HG02981 (cell line): ENCODE data around the gene FAM171A1.
"Not testable (repeated sequence)": the region's sequence is repeated elsewhere in the genome, so short reads cannot be mapped to it uniquely, and the experiment has no call there.

ENCODE experiments used
- ATAC-seq: cut with Tn5 transposase; IDR thresholded peaks from one replicate; pipeline ENCODE4 v1.9.1; 2021; ENCODE audit warnings: mild to moderate bottlenecking, moderate library complexity; ENCODE audit not compliant: unreplicated experiment

FAM171A1 gene

DNA sequence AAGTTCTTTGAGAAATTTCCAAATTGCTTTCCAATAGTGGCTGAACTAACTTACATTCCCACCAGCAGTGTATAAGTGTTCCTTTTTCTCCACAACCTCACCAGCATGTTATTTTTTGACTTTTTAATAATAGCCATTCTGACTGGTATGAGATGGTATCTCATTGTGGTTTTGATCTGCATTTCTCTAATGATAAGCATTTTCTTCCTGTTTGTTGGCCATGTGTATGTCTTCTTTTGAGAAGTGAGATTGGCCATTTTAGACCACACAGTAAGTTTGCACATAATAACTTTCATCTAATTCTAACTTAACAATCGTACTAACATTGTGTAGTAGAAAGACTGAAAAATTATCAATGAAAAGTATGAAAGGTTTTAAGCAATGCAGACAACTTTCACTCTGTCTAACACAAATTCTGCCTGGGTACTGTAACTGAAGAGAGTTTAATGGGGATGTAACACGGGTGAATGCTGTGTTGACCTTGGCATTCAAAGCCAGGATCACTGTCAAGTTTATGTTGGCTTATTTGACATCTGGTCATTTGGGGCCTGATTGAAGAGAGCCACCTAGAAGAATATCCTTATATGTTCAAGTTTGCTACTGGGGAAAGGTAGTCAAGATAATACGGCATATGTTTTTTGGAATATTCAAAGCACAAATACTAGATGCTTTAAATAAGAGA, 50.4 kb downstream of the FAM171A1 start:
- ATAC-seq, result no peak

DNA sequence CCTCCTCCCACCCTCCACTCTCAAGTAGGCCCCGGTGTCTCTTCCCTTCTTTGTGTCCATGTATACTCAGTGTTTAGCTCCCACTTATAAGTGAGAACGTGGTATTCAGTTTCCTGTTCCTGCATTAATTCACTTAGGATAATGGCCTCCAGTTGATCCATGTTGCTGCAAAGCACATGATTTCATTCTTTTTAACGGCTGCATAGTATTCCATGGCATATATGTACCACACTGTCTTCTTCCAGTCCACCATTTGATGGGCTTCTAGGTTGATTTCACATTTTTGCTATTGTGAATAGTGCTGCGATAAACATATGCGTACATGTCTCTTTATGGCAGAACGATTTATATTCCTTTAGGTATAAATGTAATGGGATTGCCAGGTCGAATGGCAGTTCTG, 51.0 kb downstream of the FAM171A1 start:
- ATAC-seq, result no peak

DNA sequence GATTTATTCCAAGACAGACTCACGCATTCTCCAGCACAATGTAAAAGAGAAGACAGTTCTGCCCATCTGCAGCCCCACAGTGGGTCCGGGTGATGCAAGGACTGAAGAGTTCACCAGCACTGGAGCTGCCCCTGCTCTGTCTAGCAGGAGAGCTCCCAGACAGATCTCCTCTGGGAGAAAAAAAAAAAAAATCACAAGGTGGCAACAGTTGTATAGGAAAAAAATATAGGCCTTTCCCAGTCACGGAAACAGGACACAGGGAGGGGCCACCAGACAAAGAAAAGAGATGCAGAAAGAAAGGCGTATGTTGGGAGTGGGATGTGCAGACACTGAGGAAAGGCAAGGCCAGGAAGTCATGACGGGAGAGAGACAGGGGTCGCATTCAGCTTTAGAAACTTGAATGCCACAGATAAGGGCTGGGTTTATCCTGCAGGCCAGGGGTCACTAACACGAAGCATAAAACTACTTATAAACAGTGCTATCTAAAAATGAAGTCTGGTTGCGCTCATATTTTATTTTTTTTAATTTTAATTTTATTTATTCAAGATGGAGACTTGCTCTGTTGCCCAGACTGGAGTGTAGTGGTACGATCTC, 54.1 kb downstream of the FAM171A1 start:
- ATAC-seq, result no peak

DNA sequence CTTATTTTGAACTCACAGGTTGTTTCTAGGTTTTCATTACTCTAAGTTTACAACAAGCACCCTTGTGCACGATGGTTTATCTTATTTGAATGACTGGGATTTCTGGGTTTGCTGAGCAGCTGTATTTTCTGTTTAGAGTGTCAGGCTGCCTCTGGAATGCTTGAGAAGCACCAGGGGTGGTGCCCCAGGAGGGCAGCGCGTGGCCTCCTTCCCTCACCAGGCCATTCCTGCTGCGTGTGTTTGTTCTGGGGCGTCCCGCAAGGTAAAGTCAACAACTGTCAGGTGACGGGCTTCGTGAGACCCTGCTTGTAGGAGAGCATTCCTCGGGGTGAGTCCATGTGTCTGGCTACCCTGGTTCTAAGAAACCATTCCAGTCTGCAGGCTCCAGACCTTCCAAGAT, 54.9 kb downstream of the FAM171A1 start:
- no peak for ATAC-seq

DNA sequence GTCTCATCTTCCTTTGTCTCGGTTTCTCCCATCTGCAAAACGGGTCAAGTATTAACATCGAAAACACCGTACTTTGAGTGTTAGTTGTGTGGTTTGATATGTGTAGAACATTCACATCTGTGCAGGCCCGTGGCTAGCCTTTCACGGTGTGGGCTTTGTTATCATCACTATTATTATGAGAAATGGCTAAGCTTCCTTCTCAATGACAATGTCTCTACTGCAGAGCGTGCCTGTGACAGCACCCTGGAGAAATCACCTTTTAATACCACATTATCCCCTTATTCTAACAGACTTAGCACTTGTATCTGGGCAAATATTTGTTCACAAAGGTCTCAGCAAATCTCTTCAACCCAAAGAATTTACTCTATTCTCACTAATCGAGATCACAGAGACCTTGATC, 55.8 kb downstream of the FAM171A1 start:
- no peak for ATAC-seq

DNA sequence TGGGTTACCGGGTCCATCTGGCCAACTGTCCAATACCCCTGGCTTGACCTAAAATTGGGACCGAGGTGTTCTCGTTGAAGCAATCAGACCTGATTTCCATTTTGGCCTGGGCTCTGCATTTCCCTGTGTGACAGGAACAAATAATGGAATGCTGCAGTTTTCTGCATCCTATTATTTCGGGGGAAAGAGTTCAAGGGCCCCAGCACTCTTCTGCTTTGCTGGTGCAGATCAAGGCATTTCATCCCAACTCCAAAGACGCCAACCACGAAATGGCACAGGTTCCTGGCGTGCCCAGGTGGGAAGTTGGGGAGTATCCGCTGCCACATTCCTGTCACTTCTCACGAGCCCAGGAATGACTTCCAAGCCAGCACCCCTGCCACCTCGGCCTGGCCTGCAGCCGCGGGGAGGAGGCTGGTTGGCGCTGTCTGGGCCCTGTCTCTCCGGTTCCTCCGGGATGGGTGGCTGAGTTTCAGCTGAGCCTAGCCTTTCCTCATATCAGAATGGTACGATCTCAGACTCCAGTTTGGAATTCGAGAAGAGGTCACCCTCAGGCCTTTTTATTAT, 56.5 kb downstream of the FAM171A1 start:
- ATAC-seq, result no peak

DNA sequence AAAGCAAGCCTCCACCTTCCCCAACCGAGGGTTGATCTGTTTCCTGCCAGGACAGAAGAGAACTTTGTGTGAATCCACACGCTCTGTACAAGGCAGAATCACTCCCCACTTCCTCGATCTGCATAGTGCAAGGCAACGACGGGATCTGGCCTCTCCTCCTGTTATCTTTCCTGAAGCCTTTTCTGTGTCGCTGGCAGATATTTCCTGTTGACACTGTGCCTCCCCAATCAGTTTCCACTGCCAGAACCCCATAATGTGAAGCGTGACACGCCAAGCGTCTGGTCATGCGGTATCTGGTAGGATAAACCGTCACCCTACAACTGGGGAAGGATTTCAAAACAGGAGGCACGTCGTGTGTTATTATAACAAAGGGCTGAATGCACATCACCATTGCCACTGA, 57.2 kb downstream of the FAM171A1 start:
- no peak for ATAC-seq

DNA sequence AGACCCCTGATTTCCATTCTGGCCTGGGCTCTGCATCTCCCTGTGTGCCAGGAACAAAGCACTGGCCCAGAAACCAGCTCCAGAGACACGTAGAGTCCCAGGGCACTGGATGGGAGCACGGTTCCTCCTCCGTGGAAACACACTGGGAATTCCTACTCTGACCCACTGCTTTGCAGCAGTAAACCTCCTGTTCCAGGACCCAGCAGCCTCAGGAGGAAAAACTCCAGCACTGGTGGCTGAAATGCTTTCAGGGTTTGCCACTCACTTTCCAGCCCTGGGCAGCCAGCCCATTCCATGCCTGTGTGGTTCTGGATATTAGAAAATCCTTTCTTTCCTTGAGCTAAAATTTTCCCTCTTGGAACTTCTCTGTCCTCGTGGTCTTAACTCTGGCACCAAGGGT, 58.0 kb downstream of the FAM171A1 start:
- ATAC-seq, result no peak

DNA sequence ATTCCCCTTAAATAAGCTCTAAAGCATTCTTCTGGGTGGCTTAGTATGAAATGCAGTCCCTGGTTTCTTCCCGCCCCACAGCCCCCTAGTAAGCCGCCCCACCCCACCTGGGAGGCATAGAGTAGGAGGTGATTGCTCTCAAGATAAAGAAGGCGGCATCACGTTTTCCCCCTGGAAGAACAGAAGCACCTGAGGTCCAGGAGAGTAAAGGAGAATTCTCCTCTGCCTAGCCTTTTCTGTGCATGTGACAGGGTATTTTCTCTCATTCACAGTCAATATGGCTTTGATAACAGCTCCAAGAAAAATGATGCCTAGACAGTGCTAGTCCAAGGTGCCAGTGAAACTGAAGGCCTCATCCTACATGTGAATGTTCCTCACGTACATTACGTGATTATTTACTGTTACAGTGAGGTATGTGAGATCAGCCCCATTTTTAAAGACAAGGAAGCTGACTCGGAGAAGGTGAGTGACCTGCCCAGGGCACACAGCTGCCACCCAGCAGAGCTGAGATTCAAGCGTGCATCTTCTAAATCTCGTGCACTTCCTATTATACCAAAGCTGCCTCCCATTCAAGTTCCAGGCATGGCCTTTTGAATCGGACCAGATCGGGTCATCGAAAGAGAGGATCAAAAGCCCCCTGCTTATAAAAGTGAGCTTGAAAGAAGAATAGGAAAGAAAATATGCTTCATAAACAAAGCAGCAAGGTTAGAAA, 59.4 kb downstream of the FAM171A1 start:
- ATAC-seq, result no peak

DNA sequence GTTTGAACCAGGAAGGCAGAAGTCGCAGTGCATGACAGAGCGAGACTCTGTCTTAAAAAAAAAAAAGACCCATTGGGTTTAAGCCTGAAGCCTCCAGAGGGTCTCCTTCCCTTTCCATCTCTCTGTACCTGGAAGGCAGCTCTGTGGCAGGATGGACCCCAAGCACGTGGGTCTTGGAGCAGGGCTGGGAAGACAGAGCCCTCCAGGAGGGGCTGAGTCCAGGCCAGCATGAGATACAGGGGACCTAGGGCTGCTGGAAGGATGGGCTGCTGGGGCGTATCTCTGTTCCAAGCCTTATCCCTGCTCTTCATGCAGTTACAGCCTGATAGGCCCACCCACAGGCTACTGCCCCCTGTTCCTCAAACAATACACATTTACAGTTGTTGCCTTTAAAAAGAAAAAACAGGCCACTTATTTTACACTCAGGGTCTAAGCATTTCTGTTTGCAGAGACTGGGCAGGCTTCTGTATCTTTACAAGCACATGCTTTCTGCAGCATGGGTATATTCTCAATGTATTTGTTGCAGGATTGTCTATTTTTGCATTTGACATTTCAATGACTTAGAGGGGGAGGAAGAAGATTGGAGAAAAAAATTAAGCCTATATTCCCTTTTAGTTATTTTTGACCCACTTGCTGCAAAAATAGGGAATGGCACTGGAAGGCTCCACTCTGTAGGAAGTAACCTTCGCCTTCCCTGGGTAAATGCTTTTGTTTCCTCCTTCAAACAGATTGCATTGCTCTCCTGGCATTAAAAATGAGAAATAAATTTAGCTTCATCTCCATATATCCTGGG, 60.1 kb downstream of the FAM171A1 start:
- no peak for ATAC-seq

DNA sequence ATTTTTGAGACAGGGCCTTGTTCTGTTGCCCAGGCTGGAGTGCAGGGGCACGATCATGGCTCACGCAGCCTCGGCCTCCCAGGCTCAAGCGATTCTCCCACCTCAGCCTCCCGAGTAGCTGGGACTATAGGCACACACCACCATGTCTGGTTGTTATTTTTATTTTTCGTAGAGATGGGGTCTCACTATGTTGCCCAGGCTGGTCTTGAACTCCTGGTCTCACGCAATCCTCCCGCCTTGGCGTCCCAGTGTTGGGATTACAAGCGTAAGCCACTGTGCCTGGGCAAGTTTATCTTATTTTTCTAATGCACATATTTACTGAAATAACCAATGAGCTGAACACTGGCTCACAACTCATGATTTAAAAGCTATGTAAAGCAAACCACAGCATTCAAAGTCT, 61.9 kb downstream of the FAM171A1 start:
- ATAC-seq, result no peak

DNA sequence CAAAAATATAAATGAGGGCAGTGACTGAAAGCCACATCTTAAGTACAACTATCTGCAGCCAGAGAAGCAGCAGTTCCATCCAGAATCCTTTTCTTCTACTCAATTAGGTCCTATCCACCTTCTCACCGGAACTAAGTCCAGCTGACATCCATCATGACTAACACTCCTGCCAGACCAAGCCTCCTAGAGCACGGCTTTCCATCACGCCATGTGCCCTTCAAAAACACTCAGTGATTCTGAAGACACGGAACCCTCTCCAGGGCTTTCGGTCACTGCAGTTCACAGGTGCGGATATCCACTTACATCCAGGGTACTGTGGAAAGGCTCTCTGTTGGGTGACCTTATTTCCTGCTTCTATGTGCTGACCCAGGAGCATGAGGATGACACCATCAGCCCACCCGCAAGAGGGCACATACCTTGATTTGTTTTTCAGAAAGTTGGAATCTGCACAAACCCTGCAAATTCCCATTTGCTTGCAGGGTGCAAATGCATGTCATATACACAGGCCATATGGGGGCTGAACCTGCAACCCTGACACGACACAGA, 64.3 kb downstream of the FAM171A1 start:
- ATAC-seq, result no peak

DNA sequence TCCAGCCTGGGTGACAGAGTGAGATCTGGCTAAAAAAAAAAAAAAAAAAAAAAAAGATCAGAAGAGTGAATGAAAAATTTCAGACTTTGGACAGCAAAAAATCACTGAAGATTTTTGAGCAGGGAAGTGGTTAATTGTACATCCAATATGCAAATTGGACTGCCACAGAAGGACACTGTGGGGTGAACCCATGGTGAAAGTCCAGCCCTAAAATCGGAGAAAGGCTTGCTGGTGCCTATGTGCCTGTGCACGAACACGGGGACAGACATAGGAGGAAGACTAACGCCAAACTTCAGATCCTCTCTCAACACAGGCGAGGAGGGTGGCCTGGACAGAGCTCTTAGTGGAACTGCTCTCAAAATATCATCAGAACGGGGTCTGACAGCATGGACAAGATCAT, 65.5 kb downstream of the FAM171A1 start:
- no peak for ATAC-seq

DNA sequence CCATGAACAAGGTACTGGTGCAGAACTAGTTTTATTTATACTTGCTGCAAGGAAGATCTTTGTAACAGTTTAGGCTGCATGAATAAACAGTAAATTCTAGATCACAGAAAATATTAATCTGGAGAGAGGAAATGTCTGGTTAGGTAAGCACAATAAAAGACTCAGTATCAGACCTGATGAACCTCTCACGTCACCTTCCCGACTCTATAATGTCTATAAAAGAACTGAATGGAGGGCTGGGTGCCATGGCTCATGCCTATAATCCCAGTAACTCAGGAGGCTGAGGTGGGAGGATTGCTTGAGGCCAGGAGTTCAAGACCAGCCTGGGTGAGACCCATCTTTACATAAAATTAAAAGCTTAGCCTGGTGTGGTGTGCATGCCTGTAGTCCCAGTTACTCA, 65.9 kb downstream of the FAM171A1 start:
- ATAC-seq, result no peak

DNA sequence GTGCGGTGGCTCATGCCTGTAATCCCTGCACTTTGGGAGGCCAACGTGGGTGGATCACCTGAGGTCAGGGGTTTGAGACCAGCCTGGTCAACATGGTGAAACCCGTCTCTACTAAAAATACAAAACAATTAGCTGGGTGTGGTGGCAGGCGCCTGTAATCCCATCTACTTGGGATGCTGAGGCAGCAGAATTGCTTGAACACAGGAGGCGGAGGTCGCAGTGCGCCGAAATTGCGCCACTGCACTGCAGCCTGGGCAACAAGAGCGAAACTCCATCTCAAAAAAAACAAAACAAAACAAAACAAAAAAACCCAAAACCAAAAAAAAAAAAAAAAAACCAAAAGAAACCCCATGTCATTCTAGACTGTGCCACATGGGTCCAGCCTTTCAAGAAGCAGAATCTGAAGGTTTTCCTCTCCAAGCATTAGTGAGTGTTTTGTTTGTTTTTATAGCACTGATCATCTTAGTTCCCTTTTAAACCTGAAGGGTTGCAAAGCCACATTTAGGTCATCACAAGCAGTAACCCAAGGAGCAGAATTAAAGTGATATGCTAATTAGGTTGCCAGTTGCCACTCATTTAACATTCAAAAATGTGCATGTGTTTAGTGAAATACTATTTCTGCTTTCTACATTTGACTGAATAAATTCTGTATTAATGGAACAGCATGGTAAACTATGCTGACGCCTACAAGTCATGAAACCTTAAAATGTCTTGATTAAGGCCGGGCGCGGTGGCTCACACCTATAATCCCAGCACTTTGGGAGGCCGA, 68.7 kb downstream of the FAM171A1 start:
- ATAC-seq, result not testable (repeated sequence)

DNA sequence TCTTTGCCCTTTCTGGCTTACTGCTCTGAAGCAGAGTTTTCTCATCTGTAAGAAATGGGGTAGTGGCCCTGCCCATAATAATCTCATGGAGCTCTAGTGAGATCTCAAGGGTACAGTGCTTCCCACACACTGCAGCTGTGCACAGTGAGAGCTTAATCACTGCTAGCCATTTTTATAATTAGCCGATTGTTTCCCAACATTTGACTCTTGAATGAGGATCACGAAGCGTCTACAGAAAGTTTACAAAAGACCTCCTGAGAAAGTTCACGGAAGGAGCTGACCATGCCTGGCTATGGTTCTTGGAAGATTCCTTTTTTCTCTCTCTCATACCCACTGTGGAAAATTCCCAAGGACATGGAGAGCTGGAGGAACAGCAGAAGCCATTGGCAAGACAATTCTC, 70.4 kb downstream of the FAM171A1 start:
- no peak for ATAC-seq

DNA sequence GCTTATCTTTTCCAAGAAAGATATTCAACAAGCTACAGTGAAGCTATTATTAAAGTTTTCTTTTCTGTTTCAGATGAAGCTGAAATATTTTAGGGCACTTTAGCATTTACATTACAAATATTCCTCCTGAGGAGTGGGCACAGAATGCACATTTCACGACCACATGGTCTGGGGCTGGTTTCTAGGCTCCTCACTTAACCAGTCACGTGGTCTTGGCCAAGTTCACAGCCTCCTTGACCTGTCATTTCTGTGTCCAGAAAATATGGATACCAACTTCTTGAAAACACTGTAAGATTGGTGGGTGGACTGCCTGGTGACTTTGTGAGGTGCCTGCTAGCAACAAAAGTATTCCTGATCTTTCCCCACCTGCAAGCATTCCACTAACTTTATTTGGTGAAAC, 70.9 kb downstream of the FAM171A1 start:
- ATAC-seq, result no peak

DNA sequence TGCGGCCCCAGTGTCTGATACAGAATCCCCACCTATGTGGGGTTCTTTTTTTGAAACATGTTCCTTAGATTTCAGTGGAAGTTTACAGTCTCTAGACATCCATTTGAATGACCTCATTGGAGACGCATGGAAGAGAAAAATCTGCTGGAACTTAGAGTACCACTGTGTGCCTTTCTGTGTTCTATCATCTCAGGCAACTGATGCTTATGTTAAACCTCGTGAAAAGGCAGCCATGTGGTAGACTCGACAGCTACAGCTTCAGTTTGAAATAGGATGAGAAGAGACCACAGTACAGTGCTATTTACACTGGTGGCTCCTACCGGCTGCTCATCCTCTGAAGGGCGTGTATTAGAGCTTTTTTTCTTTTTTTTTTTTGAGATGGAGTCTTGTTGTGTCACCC, 74.4 kb downstream of the FAM171A1 start:
- ATAC-seq, result no peak

DNA sequence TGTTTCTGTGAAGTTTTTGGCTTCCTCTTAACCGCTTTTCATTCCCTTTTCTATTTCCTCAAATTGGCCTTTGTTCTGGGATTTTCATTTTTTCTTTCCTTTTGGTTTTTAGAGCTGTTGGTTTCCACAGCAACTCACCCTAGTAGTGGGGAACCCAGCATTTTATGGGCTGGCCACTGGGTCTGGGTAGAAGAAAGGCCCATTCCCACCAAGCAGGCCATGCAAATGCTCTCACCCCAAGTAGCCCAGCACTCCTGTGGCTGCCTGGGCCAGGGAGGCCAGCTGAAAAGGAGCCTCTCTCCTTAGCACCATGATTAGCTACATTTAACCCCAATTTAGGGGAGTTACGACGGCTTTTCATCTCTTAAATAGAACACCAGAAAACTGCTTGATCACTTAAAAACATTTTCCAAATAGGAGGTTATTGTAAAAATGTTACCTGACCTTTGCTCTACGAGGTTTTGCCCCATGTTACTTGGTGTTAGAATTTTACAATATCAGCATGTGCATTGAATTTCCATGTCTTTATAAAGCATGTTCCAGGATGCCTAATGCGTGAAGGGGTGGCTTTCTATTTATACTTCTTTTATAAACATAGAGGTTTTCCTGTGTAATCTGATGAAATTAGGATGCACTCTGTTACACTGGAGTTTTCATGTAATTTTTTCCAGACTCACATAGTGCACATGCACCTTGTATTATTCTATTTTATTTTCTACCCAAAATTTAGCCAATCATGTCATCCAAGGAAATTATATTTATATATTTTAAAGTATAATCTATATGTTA, 75.4 kb downstream of the FAM171A1 start:
- ATAC-seq, result no peak
